ENCODE data around the gene GOLGA6L4.
"Not testable (repeated sequence)": the region's sequence is repeated elsewhere in the genome, so short reads cannot be mapped to it uniquely, and the experiment has no call there.

GRCh38 chr15:84195603-84196002, 40.0 kb upstream of the GOLGA6L4 start:
- not testable (repeated sequence) for TF ChIP-seq SP1 (IDR thresholded peaks at IDR 0.05); FOXA1 (IDR thresholded peaks at IDR 0.05); FOXM1 (IDR thresholded peaks at IDR 0.05; ENCODE audit: borderline replicate concordance); HDGF (IDR thresholded peaks at IDR 0.05; ENCODE audit: borderline replicate concordance); CTBP1 (IDR thresholded peaks at IDR 0.05; ENCODE audit: borderline replicate concordance)
